ENCODE data around the gene SERP2. TPM values are rescaled to one million over a fixed set of nuclear protein-coding genes. Genes with fewer than 3 reads are reported as not detected.
A peak's percentile ranks its signal among the peaks of the same experiment; 100 is the strongest.

SERP2 gene
- total RNA-seq, 1 donor from 2014 or later, result 6.3 TPM

GRCh38 chr13:44403461-44404056 is 29.9 kb downstream of the SERP2 start:
- H3K27me3 Mint-ChIP-seq, result peaks cover 4% of the 10 kb centered on the region
- peak overlapping the region; percentile 66 for H3K4me3 Mint-ChIP-seq (ENCODE audit: low read depth)
- peaks cover 44% of the 10 kb centered on the region for H3K4me1 Mint-ChIP-seq (ENCODE audit: low read depth)
- no peak for DNase-seq (ENCODE audit: low spot score, unreplicated experiment)
- H3K9me3 Mint-ChIP-seq (ENCODE audit: low read depth), result no peaks in the 10 kb centered on the region
- TF ChIP-seq CTCF (IDR thresholded peaks at IDR 0.05; ENCODE audit: unreplicated experiment), result no peak
- H3K36me3 Mint-ChIP-seq (ENCODE audit: insufficient read depth), result no peaks in the 10 kb centered on the region
- H3K27ac Mint-ChIP-seq, result peak overlapping the region; percentile 85

GRCh38 chr13:44404261-44405132 is 30.9 kb downstream of the SERP2 start:
- no peak for TF ChIP-seq CTCF (IDR thresholded peaks at IDR 0.05; ENCODE audit: unreplicated experiment)
- no peaks in the 10 kb centered on the region for H3K9me3 Mint-ChIP-seq (ENCODE audit: low read depth)
- H3K36me3 Mint-ChIP-seq (ENCODE audit: insufficient read depth), result no peaks in the 10 kb centered on the region
- DNase-seq (ENCODE audit: low spot score, unreplicated experiment), result no peak
- H3K4me1 Mint-ChIP-seq (ENCODE audit: low read depth), result peaks cover 43% of the 10 kb centered on the region
- peaks cover 3% of the 10 kb centered on the region for H3K27me3 Mint-ChIP-seq
- peak overlapping the region; percentile 66 for H3K4me3 Mint-ChIP-seq (ENCODE audit: low read depth)
- peak overlapping the region; percentile 85 for H3K27ac Mint-ChIP-seq

DNA sequence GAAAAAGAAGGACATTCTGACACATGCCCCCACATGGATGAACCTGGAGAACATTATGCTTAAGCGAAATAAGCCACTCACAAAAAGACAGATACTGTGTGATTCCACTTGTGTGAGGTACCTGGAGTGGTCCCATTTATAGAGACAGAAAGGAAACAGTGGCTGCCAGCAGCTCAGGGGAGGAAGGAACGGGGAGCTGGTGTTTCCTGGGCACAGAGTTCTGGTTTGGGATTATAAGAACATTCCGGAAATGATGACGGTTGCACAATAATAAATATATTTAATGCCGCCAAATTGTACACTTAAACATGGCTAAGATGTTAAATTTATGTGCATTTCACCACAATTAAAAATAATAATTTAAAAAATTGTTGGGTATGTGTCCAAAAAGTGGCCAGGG is 33.0 kb downstream of the SERP2 start:
- H3K9me3 Mint-ChIP-seq (ENCODE audit: low read depth), result no peaks in the 10 kb centered on the region
- H3K36me3 Mint-ChIP-seq (ENCODE audit: insufficient read depth), result no peaks in the 10 kb centered on the region
- H3K4me3 Mint-ChIP-seq (ENCODE audit: low read depth), result no peak overlapping the region
- H3K27me3 Mint-ChIP-seq, result peaks cover 5% of the 10 kb centered on the region
- no peak for DNase-seq (ENCODE audit: low spot score, unreplicated experiment)
- no peak overlapping the region for H3K27ac Mint-ChIP-seq
- TF ChIP-seq CTCF (IDR thresholded peaks at IDR 0.05; ENCODE audit: unreplicated experiment), result no peak
- peaks cover 44% of the 10 kb centered on the region for H3K4me1 Mint-ChIP-seq (ENCODE audit: low read depth)

DNA sequence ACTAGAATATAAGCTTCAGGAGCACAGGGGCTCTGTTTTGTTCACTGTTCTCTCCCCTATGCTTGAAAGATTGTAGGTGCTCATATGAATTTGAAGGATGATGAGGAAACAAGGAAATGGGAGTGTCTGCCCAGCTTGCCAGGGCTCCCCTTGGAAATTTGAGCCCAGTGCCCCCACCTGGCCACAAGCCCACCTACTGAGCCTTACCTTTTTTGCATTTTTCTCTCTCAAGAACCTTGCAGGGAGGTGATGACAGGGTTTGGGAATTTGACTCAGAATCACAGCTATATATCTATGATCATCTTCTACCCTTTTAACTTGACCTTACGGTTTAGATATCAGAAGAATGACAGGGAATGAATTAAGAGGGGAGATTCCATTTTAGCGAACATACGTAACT is 33.8 kb downstream of the SERP2 start:
- Mint-ChIP-seq H3K4me3 (ENCODE audit: low read depth) (no peak overlapping the region), H3K36me3 (ENCODE audit: insufficient read depth) (no peaks in the 10 kb centered on the region), H3K27ac (no peak overlapping the region), H3K27me3 (peaks cover 5% of the 10 kb centered on the region), H3K9me3 (ENCODE audit: low read depth) (no peaks in the 10 kb centered on the region), H3K4me1 (ENCODE audit: low read depth) (peaks cover 40% of the 10 kb centered on the region)
- DNase-seq (ENCODE audit: low spot score, unreplicated experiment), result no peak
- TF ChIP-seq CTCF (IDR thresholded peaks at IDR 0.05; ENCODE audit: unreplicated experiment), result no peak

DNA sequence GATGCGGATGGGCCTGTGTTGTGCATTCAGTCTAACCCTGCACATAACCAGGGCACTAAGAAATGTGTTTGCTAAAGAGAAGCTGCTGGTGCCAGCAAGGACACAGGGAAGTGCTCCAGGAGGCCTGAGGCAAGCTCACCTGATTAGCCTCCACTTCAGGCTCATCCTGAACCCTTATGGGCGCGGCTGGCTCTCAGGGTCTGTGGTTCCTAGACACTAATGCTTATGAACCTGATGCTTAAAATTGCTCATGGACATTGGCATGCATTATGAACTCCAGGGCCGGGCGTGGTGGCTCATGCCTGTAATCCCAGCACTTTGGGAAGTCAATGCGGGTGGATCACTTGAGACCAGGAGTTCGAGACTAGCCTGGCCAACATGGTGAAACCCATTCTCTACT is 34.3 kb downstream of the SERP2 start:
- H3K36me3 Mint-ChIP-seq (ENCODE audit: insufficient read depth), result no peaks in the 10 kb centered on the region
- no peaks in the 10 kb centered on the region for H3K9me3 Mint-ChIP-seq (ENCODE audit: low read depth)
- no peak overlapping the region for H3K4me3 Mint-ChIP-seq (ENCODE audit: low read depth)
- H3K27ac Mint-ChIP-seq, result no peak overlapping the region
- H3K4me1 Mint-ChIP-seq (ENCODE audit: low read depth), result peaks cover 35% of the 10 kb centered on the region
- no peak for TF ChIP-seq CTCF (IDR thresholded peaks at IDR 0.05; ENCODE audit: unreplicated experiment)
- peaks cover 5% of the 10 kb centered on the region for H3K27me3 Mint-ChIP-seq
- no peak for DNase-seq (ENCODE audit: low spot score, unreplicated experiment)

Measured in progenitor cell of endocrine pancreas (in vitro differentiated cells).